HG03565 (cell line): Measurements from ENCODE around the gene ISL1.

ENCODE experiments used
- ATAC-seq: cut with Tn5 transposase; IDR thresholded peaks from one replicate; pipeline ENCODE4 v1.9.1; 2021; ENCODE audit warnings: mild to moderate bottlenecking, moderate library complexity; ENCODE audit not compliant: unreplicated experiment

ISL1 gene

DNA sequence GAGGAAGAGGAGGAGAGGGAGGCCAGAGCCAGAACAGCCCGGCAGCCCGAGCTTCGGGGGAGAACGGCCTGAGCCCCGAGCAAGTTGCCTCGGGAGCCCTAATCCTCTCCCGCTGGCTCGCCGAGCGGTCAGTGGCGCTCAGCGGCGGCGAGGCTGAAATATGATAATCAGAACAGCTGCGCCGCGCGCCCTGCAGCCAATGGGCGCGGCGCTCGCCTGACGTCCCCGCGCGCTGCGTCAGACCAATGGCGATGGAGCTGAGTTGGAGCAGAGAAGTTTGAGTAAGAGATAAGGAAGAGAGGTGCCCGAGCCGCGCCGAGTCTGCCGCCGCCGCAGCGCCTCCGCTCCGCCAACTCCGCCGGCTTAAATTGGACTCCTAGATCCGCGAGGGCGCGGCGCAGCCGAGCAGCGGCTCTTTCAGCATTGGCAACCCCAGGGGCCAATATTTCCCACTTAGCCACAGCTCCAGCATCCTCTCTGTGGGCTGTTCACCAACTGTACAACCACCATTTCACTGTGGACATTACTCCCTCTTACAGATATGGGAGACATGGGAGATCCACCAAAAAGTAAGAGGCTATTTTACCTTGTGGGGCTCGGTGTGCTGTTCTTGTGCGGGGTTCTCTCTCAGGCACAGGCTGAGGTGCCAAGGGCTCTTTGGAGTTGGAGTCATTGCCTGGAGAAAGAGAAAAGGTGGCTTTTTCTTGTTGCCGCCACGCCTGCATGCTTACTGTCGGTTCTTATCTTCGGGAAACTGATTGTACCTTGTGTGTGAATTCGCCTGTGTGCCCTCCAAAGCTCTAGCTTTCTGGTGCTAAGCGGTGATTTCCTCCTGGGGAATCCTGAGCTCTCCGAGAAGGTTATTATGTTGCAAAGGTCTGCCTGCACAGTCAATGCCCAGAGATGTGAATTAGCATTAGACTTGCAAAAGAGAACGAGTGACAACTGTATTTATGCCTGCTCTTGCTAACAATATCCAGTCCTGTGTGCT lies at the start of gene ISL1:
ISL1 (plus strand) TSS at position 318 of the 991 bp plus-strand sequence; CDS start at position 542, 224 bp downstream.
- ATAC-seq: no peak

DNA sequence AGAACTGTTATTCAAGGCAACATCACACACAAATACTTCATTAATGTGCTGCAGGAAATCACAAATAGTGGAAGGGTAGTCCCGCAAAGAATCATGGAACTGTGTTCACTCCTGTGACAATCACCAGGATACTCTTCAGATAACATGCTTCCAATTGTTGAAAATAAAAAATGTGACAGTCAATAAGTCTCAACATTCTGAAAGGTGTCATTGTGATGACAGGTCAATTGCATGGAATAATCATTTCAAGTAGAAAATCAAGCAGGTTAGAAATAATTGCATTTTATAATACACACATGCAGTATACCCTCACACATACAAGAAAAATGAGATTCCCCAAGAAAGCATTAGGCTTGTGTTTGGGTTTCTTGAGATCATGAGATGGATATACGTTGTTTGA lies 46.4 kb upstream of the ISL1 start:
- ATAC-seq: no peak

GRCh38 chr5:51345106-51345505 lies 38.1 kb upstream of the ISL1 start:
- ATAC-seq: no peak

DNA sequence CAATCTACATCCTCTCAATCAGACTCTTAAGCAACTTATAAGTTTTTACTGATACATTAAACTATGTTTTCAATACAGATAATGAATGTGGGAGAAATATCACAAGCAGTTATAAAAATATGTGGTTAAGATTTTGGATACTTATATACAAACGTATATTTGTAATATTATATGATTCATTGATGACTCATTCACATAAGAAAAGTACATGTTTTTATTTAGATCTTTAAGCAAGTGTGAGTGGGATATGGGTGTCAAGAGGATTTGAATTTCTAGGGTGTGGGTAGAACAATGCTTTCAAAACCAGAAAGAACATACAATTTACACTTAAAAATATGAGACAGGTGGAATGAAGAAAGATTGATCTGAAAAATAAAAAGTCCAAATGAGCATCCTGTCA lies 36.1 kb upstream of the ISL1 start:
- ATAC-seq: no peak

DNA sequence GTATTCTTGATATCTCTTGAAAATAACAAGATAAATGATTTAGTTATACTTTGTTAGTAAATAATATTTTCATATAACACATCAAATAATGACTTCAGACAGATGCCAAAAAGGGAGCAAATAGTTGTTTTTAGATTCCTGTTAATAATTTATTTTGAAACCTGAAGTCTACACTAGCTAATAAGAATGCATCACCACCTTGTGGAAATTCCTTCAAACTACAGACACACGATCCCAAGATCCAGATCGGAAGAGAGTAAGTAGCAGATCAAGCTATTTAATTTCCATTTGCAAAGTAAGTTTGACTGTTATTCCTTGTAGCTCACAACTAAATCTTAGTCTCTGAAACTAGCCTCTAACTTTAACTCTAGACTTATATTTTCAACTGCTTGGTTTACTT lies 35.5 kb upstream of the ISL1 start:
- ATAC-seq: no peak

- no peak for ATAC-seq
These were observed 12.2 kb upstream of the ISL1 start for GRCh38 chr5:51371052-51371451.

GRCh38 chr5:51373880-51374523 lies 9.2 kb upstream of the ISL1 start:
- no peak for ATAC-seq

DNA sequence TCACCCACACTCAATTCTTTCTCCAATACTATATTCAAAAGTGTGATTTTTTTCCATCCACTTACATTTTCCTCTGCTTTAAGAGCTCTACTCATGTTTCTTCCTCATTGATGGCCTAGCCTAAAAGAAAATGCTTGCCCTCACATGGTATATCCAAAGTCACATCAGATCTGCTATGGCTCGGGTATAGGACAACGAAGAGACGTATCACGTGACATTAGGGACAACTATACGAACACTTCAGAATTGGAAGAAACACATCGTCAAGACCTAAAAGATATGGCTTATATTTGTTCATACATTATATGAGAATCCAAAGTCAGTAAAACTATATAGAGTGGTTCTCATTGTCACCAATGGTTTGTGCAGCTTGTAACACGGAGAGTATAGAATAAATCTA lies 8.2 kb upstream of the ISL1 start:
- ATAC-seq: no peak

DNA sequence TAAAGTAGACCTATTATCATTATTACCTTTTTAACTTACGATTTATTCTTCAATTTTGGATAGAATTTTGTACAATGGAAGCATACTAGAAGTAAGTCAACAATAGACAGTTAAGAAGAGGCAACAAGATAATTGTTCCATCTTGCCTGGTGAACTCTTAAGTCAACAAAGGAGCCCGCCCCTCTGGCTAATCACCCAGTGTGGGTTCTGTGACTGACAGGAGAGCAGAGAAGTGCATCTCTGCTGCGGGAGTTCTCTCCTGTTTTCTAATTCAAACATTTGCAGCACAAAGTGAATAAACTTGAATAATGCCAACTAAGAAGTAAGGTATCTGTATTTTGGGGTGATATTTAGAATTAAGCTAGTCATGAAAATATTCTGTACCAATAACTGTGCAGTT lies 6.7 kb upstream of the ISL1 start:
- ATAC-seq: no peak

DNA sequence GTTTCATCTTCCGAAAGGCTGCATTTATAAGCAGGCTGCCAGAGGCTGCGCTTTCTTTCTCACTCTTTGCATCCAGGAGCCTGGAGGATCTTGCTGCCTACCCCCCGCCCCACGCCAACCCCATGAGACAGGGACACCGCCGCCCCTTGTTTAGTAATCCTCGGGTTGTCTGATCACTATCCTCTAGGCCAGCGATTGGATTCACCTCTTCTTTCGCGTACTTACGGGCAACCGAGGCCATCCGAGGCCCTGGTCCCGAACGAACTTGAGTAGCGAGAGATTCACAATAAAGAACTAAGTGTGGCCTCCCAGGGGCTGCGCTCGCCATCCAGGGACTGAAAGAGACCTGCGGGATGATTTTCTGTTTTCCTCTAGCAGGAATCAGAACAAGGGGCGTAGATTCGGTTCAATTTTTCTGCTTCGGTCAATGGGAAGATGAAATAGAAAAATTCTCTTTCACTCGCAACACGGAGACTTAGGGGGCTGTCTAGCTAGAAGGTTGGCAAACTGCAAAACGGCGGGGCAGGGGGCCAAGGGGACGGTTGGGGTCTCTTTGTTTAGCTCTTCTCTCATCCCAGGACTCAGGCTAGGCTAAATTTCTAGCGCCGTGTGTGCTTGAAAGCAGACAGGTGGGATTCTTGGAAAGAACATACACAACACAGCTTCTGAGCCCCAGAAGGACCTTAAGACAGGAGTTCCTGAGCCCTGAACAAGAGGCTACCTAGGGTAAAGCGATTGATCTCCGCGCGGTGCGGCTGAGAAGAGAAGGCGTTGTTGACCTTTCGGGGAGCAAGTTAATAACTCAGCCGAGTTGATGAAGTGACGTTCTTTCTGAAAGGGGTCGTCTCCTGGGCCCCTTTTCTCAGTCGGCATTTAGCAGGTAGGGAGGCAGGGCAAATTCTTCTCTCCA lies 5.8 kb upstream of the ISL1 start:
- no peak for ATAC-seq

- no peak for ATAC-seq
These were observed 5.2 kb upstream of the ISL1 start for GRCh38 chr5:51378061-51378409.

GRCh38 chr5:51378448-51379330 lies 4.6 kb upstream of the ISL1 start:
- ATAC-seq: no peak

DNA sequence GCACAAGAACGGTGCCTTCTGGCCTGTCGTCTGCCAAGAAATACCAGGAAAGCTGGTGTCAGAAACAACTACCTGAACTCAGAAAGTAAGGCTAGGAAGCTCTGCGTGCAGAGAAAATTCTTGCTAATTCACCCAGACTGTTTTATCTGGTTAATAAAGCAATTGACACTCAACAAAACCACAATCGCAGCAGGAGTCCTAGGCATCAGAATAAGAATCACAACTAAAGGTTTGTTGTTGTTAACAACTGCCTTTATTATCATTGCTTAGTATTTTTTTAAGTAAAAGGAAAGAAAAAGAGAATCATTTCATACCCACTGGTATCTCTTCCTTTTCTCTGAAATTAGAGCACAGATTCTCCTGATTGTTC lies 3.9 kb upstream of the ISL1 start:
- ATAC-seq: no peak

GRCh38 chr5:51380603-51381207 lies 2.5 kb upstream of the ISL1 start:
- no peak for ATAC-seq

DNA sequence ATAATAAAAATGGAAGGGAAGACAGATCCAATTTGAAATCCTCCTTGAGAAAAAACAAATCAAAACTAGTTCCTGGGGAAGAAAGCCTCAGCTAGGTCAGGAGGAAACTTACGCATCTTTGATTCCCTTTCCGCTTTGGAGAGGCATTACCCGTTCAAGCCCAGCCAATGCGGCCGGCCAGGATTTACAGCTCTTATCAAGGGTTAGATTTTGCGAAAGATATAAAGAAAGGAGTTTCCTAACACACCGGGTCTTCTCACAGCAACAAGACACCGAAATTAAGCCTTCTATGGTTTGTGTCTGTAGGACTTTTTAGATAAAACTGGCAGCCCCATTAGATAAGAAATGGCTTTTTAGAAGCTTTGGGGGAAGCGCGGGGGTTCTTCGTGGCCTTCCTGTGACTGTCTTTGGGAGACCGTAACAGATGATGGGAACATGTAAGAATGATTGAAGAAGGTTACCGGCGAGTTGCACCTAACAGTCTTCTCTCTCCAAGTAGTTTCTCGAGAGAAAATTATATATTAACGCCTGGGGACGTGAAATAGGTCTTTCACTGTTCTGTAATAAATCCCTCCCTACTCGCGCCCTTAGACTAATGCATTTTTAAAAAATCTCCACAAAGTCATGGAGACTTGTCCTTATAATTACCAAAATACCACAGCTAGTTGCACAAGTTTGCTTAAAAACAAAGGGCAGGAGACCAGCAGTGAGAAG lies 1.3 kb upstream of the ISL1 start:
- no peak for ATAC-seq

- no peak for ATAC-seq
These were observed 622 bp upstream of the ISL1 start for GRCh38 chr5:51382521-51383130.

DNA sequence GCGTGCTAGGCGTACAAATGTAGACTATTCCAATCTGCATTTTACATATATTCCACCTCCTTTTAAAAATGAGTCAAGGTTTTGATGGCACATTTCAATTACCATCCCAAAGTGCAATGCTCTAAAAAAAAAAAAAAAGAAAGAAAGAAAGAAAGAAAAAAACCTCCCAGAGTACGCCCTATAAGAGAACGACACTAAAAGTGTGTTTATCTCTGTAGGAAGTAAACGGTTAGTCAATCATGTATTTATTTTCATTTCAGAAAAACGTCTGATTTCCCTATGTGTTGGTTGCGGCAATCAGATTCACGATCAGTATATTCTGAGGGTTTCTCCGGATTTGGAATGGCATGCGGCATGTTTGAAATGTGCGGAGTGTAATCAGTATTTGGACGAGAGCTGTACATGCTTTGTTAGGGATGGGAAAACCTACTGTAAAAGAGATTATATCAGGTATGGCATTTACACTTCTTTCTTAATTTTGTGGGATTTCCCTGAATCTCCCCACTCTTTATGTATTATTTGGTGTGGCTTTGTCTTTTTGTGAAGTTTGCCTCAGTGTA lies 1.1 kb downstream of the ISL1 start:
- ATAC-seq: no peak

DNA sequence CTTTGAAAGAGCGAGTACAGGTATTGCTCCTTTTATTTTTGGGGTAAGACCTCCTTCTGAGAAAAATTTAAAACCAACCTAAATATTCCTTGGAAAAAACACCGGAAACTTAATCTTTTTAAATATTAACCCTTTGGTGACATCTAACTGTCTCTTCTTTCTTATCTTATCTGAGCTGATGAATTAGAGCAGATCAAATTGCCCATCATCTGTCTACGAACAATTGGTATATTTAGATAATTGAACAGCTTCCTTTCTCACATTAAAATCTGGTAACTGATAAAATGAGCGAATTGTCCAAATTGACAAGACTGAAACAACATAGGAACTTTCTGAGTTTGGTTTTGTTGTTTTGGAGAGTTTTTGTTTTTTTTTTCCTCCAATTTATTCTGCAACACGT lies 2.0 kb downstream of the ISL1 start:
- ATAC-seq: no peak
